CD14-positive monocyte (primary cell): ENCODE data around the gene ACBD6. TPM values are rescaled to one million over a fixed set of nuclear protein-coding genes. Genes with fewer than 3 reads are reported as not detected.

Experiments used
- DNase-seq, 3 donors: peaks; one replicate each; pipeline ENCODE4 v3.0.0-alpha.2; 2011 to 2022
- H2AFZ ChIP-seq: 2 replicates; pipeline ENCODE4 v1.6.0; 2012; ENCODE audit warnings: mild to moderate bottlenecking, low read depth, low read length, inconsistent platforms; ENCODE audit not compliant: insufficient read depth, poor library complexity, severe bottlenecking
- H3K27ac ChIP-seq, 2 donors: 1 replicate in 1 of 2; 2 replicates in 1 of 2; pipeline ENCODE4 v1.5.1; 2012 to 2013; ENCODE audit warnings: low read length in 2 of 2, control low read depth in 1 of 2, inconsistent platforms in 1 of 2, low read depth in 1 of 2, mild to moderate bottlenecking in 1 of 2
- H3K27me3 ChIP-seq, 2 donors: one replicate each; pipeline versions ENCODE4 v1.6.0 to v1.6.1; 2011 to 2013; ENCODE audit warnings: low read length in 2 of 2; ENCODE audit not compliant: control insufficient read depth in 2 of 2, insufficient read depth in 2 of 2
- H3K36me3 ChIP-seq, 2 donors: replicated peaks in 1 of 2; 1 replicate in 1 of 2; 2 replicates in 1 of 2; pipeline versions ENCODE4 v1.5.1 to v1.6.1; 2012 to 2013; ENCODE audit warnings: low read length in 2 of 2, control low read depth in 1 of 2, inconsistent platforms in 1 of 2, mild to moderate bottlenecking in 1 of 2; ENCODE audit not compliant: insufficient read depth in 2 of 2, control insufficient read depth in 1 of 2
- H3K4me1 ChIP-seq, 2 donors: 1 replicate in 1 of 2; 2 replicates in 1 of 2; pipeline versions ENCODE4 v1.5.1 to v1.6.1; 2012 to 2013; ENCODE audit warnings: low read length in 2 of 2, control low read depth in 1 of 2, inconsistent platforms in 1 of 2, mild to moderate bottlenecking in 1 of 2, moderate library complexity in 1 of 2; ENCODE audit not compliant: insufficient read depth in 2 of 2, control insufficient read depth in 1 of 2
- H3K4me2 ChIP-seq: replicated peaks from 2 replicates; pipeline ENCODE3; 2012; ENCODE audit warnings: low read length, moderate library complexity, mild to moderate bottlenecking; ENCODE audit not compliant: poor library complexity, severe bottlenecking; ENCODE audit errors: extremely low read depth
- H3K4me3 ChIP-seq, 3 experiments: fragments of 200-600 bp in 1 of 3; sonication (generic) in 1 of 3; replicated peaks in 1 of 3; 1 replicate in 2 of 3; 2 replicates in 1 of 3; pipeline ENCODE4 v1.5.1; 2011 to 2013; ENCODE audit warnings: low read length in 3 of 3, mild to moderate bottlenecking in 3 of 3, control low read depth in 2 of 3, low read depth in 2 of 3, inconsistent platforms in 1 of 3, moderate library complexity in 1 of 3
- H3K79me2 ChIP-seq: 2 replicates; pipeline ENCODE4 v1.6.0; 2012; ENCODE audit warnings: mild to moderate bottlenecking, control low read depth, inconsistent platforms, low read length, moderate library complexity; ENCODE audit not compliant: insufficient read depth
- H3K9ac ChIP-seq: 2 replicates; pipeline ENCODE4 v1.6.0; 2017; ENCODE audit warnings: low read length, mild to moderate bottlenecking; ENCODE audit not compliant: insufficient read depth, poor library complexity, severe bottlenecking
- H3K9me3 ChIP-seq, 2 donors: replicated peaks in 1 of 2; 1 replicate in 1 of 2; 2 replicates in 1 of 2; pipeline versions ENCODE4 v1.5.1 to v1.6.1; 2012 to 2013; ENCODE audit warnings: low read length in 2 of 2, control low read depth in 1 of 2; ENCODE audit not compliant: control insufficient read depth in 1 of 2, insufficient read depth in 1 of 2
- H4K20me1 ChIP-seq: 2 replicates; pipeline ENCODE4 v1.6.0; 2012; ENCODE audit warnings: mild to moderate bottlenecking, low read length, control low read depth, moderate library complexity; ENCODE audit not compliant: insufficient read depth
- H3K27ac Mint-ChIP-seq, 7 donors: one replicate each; pipeline ENCODE4 v1.8.0; 2020; ENCODE audit warnings: mild to moderate bottlenecking in 7 of 7, mixed read lengths in 7 of 7, moderate library complexity in 6 of 7, inconsistent platforms in 2 of 7
- H3K27me3 Mint-ChIP-seq, 3 donors: one replicate each; pipeline ENCODE4 v1.8.0; 2021 to 2022; ENCODE audit warnings: low read depth in 3 of 3, mild to moderate bottlenecking in 3 of 3, mixed read lengths in 3 of 3, moderate library complexity in 3 of 3, inconsistent platforms in 1 of 3
- H3K36me3 Mint-ChIP-seq, 2 donors: one replicate each; pipeline ENCODE4 v1.8.0; 2020; ENCODE audit warnings: mixed read lengths in 2 of 2, inconsistent platforms in 1 of 2, mild to moderate bottlenecking in 1 of 2
- H3K4me1 Mint-ChIP-seq: one replicate; pipeline ENCODE4 v1.8.0; 2020; ENCODE audit warnings: mild to moderate bottlenecking, mixed read lengths
- H3K4me3 Mint-ChIP-seq, 2 donors: one replicate each; pipeline ENCODE4 v1.8.0; 2020; ENCODE audit warnings: mild to moderate bottlenecking in 2 of 2, mixed read lengths in 2 of 2, moderate library complexity in 1 of 2
- H3K9me3 Mint-ChIP-seq, 7 donors: one replicate each; pipeline ENCODE4 v1.8.0; 2020 to 2022; ENCODE audit warnings: mixed read lengths in 7 of 7, mild to moderate bottlenecking in 6 of 7, moderate library complexity in 6 of 7, inconsistent platforms in 2 of 7
- CTCF ChIP-seq: fragments of 200-600 bp; IDR thresholded peaks from one replicate; pipeline ENCODE4 v1.8.0; 2022; ENCODE audit warnings: antibody characterized with exemption, mild to moderate bottlenecking
- WGBS: methylation state at CpG from one replicate; pipeline ENCODE4 v1.1.5; 2013; ENCODE audit warnings: missing lambda C conversion rate; ENCODE audit not compliant: insufficient coverage; 5-methylcytosine and 5-hydroxymethylcytosine counted together
- intact Hi-C, 2 donors: fragments of 100-400 bp; cut with micrococcal nuclease; formaldehyde crosslinking; loops; one replicate each; pipeline versions ENCODE4 v1.15.0 to v1.15.1; 2023
- polyA minus RNA-seq: library from RNA; depleted of rRNA, polyadenylated mRNA; stranded (reverse); fragments of >200 nt; gene quantifications from 2 replicates; pipeline ENCODE4 v1.2.3, GENCODE V29; 2012
- polyA plus RNA-seq, 3 donors: library from polyadenylated mRNA; depleted of rRNA in 1 of 3; unstranded in 2 of 3; stranded (reverse) in 1 of 3; fragments of 300-500 nt in 2 of 3; fragments of >200 nt in 1 of 3; fragmentation: Illumina TruSeq in 2 of 3; gene quantifications; 1 replicate in 2 of 3; 2 replicates in 1 of 3; pipeline ENCODE4 v1.2.3, GENCODE V29; 2012 to 2021
- total RNA-seq, 12 experiments: library from RNA in 1 of 12; stranded (reverse) in 1 of 12; fragments of 120-200 nt in 1 of 12; gene quantifications; one replicate each; pipeline ENCODE4 v1.2.4 and lab custom pipeline; 2013 to 2026; ENCODE audit warnings: mixed read lengths in 6 of 12, inconsistent platforms in 1 of 12

The ACBD6 gene
- total RNA-seq (2013): 27.9 TPM
- polyA plus RNA-seq: 10 to 100 TPM; 19.3 to 35.3 (median 19.7) TPM
- 19.3 and 20.8 TPM in 2 replicates for polyA minus RNA-seq
- total RNA-seq (lab: John Stamatoyannopoulos, UW): 14.8 to 57.6 (median 30.9) reads per million in 11 experiments

DNA sequence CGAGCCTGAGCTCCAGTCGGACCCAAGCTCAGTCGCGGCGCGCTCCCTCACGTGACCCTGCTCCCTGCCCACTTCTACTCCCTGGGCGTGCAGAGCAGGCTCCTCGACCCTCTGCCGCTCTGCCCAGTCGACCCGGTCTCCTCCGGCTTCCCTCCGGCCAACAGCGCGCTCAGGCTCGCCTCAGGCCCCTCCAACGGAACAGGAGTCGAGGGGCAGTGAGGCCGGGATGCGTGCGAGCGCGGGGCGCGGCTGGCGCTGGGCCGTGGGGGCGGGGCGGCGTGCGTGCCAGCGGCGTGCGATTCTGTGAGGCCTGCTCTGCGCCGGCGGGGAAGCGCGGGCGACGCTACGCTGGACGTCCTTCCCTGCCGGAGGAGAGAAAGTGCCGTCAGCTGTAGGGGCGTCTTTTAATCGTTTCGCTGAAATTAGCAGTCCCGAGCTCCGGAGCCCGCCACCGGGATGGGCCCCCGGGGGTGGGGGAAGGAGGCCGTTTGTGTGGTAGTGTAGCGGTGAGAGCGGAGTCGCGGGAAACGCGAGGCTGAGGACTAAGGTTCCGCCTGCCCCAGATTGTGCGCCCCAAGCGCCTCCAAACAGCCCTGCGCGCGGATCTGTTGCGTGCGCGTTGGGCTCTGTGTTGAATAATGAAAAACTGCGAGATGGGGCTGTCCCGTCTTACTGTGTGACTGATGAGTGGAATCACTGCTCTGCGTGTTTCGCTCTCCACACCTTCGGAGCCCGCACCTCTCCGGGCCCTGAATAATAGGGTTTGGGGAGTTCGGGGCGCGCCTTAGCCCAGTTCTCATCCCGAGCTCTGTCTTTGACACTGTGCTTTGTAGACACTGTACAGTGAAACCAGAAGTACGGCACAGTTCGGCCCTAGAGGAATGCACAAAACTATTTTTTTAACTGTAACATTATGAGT is at the start of gene ACBD6:
Gene ACBD6, minus strand, starts transcription at position 217 of the 919 bp plus-strand sequence. CDS start 311 bp downstream, outside the sequence.
- peak within 1 kb of the TSS; percentile 97 for H3K9ac ChIP-seq
- H3K27me3 ChIP-seq: no peaks in the 10 kb centered on the region
- Mint-ChIP-seq H3K36me3 (peaks cover 0 to 5% of the 10 kb centered on the region in 2 donors), H3K4me1 (peaks cover 25% of the 10 kb centered on the region), H3K27me3 (peaks cover 0 to 2% (median 0%) of the 10 kb centered on the region in 3 donors), H3K4me3 (peak within 1 kb of the TSS; percentile 99 to 100), H3K27ac (peak within 1 kb of the TSS; percentile 85 to 94 (median 91)), H3K9me3 (no peaks in the 10 kb centered on the region)
- H3K4me3 ChIP-seq: peak within 1 kb of the TSS; percentile 80 to 90 (median 80)
- H3K27ac ChIP-seq: peak within 1 kb of the TSS; percentile 89 to 99
- peak within 1 kb of the TSS; percentile 83 for H3K4me2 ChIP-seq
- under 1% methylated on average over 74 of the region's 83 CpGs for WGBS
- no peak for TF ChIP-seq CTCF
- peak within 1 kb of the TSS; percentile 89 for H2AFZ ChIP-seq
- H3K36me3 ChIP-seq: no peaks in the 10 kb centered on the region
- DNase-seq: peak; percentile 82 to 89 (median 84)
- H3K4me1 ChIP-seq: peaks cover 17 to 23% of the 10 kb centered on the region in 2 donors
- intact Hi-C loops: no loop called here
- H3K79me2 ChIP-seq: peaks cover 48% of the 10 kb centered on the region
- H4K20me1 ChIP-seq: no peaks in the 10 kb centered on the region
- H3K9me3 ChIP-seq: no peaks in the 10 kb centered on the region

DNA sequence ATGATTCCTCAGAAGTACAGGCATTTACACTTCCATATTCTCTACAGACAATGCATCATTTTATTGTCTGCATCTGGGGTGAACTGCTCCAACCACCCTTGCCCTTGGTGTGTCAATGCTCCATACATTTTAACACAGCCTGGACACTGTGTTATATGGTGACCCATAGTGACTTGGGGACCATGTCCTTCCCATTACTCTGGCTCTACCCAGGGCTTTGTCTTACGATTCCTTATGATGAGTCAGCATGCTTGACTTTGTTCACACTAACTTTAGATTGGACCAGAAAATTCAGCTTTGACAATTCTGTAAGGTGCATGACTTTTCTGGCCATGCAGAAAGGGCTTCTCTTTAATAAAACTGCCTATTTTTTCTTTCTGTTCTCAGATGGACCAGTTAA is 49.6 kb upstream of the ACBD6 start:
- intact Hi-C loops: no loop called here
- no peak for DNase-seq
- Histone ChIP-seq H3K27me3 (no peaks in the 10 kb centered on the region), H3K4me2 (no peak overlapping the region), H3K27ac (no peak overlapping the region), H3K4me1 (no peaks in the 10 kb centered on the region), H4K20me1 (no peaks in the 10 kb centered on the region), H2AFZ (no peak overlapping the region), H3K9me3 (no peaks in the 10 kb centered on the region), H3K9ac (no peak overlapping the region), H3K36me3 (no peaks in the 10 kb centered on the region), H3K4me3 (no peak overlapping the region), H3K79me2 (no peaks in the 10 kb centered on the region)
- TF ChIP-seq CTCF: no peak
- Mint-ChIP-seq H3K4me3 (no peak overlapping the region), H3K9me3 (peaks cover 0 to 2% (median 0%) of the 10 kb centered on the region in 7 donors), H3K36me3 (no peaks in the 10 kb centered on the region), H3K4me1 (no peaks in the 10 kb centered on the region), H3K27me3 (peaks cover 0 to 3% (median 1%) of the 10 kb centered on the region in 3 donors), H3K27ac (no peak overlapping the region)
- 57% methylated on average over 1 of the region's 1 CpG for WGBS
